Neuronal stem cell (in vitro differentiated cells): ENCODE results near the gene TPSB2.
"Not testable (repeated sequence)": the region's sequence is repeated elsewhere in the genome, so short reads cannot be mapped to it uniquely, and the experiment has no call there.

Experiments used
- DNase-seq: peaks from one replicate; pipeline ENCODE4 v3.0.0-alpha.2; 2013; ENCODE audit warnings: low spot score
- H2AFZ ChIP-seq: one replicate; pipeline ENCODE4 v1.6.1; 2013; ENCODE audit warnings: mild to moderate bottlenecking, low read length, inconsistent platforms
- H2AK5ac ChIP-seq: 2 replicates; pipeline ENCODE4 v1.6.1; 2013; ENCODE audit warnings: low read depth, mild to moderate bottlenecking, inconsistent platforms, low read length, moderate library complexity, mixed read lengths
- H2BK120ac ChIP-seq: 2 replicates; pipeline ENCODE4 v1.6.1; 2013; ENCODE audit warnings: low read depth, mild to moderate bottlenecking, inconsistent platforms, low read length, moderate library complexity, mixed read lengths
- H2BK12ac ChIP-seq: one replicate; pipeline ENCODE4 v1.6.1; 2013; ENCODE audit warnings: low read length, inconsistent platforms
- H2BK15ac ChIP-seq: 2 replicates; pipeline ENCODE4 v1.6.1; 2013; ENCODE audit warnings: mild to moderate bottlenecking, low read length, inconsistent platforms, mixed read lengths
- H2BK5ac ChIP-seq: one replicate; pipeline ENCODE4 v1.6.1; 2013; ENCODE audit warnings: inconsistent platforms, mild to moderate bottlenecking, low read length, moderate library complexity
- H3K14ac ChIP-seq: one replicate; pipeline ENCODE4 v1.6.1; 2013; ENCODE audit warnings: low read length, inconsistent platforms
- H3K18ac ChIP-seq: 2 replicates; pipeline ENCODE4 v1.6.1; 2013; ENCODE audit warnings: low read length, inconsistent platforms
- H3K23ac ChIP-seq: 2 replicates; pipeline ENCODE4 v1.6.1; 2013; ENCODE audit warnings: low read depth, mild to moderate bottlenecking, mixed read lengths, low read length, inconsistent platforms; ENCODE audit not compliant: poor library complexity
- H3K27ac ChIP-seq: replicated peaks from 3 replicates; pipeline ENCODE4 v1.5.1; 2013; ENCODE audit warnings: low read length, inconsistent platforms
- H3K27me3 ChIP-seq, 3 experiments: 2 replicates each; pipeline ENCODE4 v1.6.1; 2013; ENCODE audit warnings: low read length in 3 of 3, mild to moderate bottlenecking in 2 of 3, inconsistent platforms in 1 of 3, low read depth in 1 of 3, mixed read lengths in 1 of 3, moderate library complexity in 1 of 3; ENCODE audit not compliant: control insufficient read depth in 3 of 3, insufficient read depth in 3 of 3
- H3K36me3 ChIP-seq, 2 donors: replicated peaks in 1 of 2; 2 replicates each; pipeline ENCODE4 v1.6.1; 2013; ENCODE audit warnings: low read length in 2 of 2; ENCODE audit not compliant: control insufficient read depth in 2 of 2, insufficient read depth in 2 of 2
- H3K4ac ChIP-seq: 2 replicates; pipeline ENCODE4 v1.6.1; 2013; ENCODE audit warnings: inconsistent platforms, mild to moderate bottlenecking, low read length, moderate library complexity
- H3K4me1 ChIP-seq, 2 donors: 1 replicate in 1 of 2; 2 replicates in 1 of 2; pipeline ENCODE4 v1.6.1; 2013; ENCODE audit warnings: low read length in 2 of 2, low read depth in 1 of 2; ENCODE audit not compliant: control insufficient read depth in 2 of 2, insufficient read depth in 1 of 2
- H3K4me2 ChIP-seq: one replicate; pipeline ENCODE4 v1.6.1; 2013; ENCODE audit warnings: mild to moderate bottlenecking, low read length, inconsistent platforms; ENCODE audit not compliant: insufficient read depth, poor library complexity, severe bottlenecking
- H3K4me3 ChIP-seq, 2 donors: 2 replicates each; pipeline ENCODE4 v1.5.1; 2013; ENCODE audit warnings: low read length in 2 of 2, mild to moderate bottlenecking in 2 of 2, inconsistent platforms in 1 of 2, moderate library complexity in 1 of 2
- H3K79me1 ChIP-seq: one replicate; pipeline ENCODE4 v1.6.1; 2013; ENCODE audit warnings: low read depth, mild to moderate bottlenecking, inconsistent platforms, low read length, moderate library complexity
- H3K9ac ChIP-seq: one replicate; pipeline ENCODE4 v1.6.1; 2013; ENCODE audit warnings: mild to moderate bottlenecking, low read depth, low read length, inconsistent platforms; ENCODE audit not compliant: poor library complexity
- H3K9me3 ChIP-seq, 2 donors: replicated peaks in 1 of 2; 2 replicates each; pipeline versions ENCODE3 to v1.6.1; 2013; ENCODE audit warnings: low read length in 2 of 2, mild to moderate bottlenecking in 2 of 2, inconsistent platforms in 1 of 2, low read depth in 1 of 2, mixed read lengths in 1 of 2, moderate library complexity in 1 of 2; ENCODE audit not compliant: control insufficient read depth in 2 of 2, insufficient read depth in 1 of 2
- H4K8ac ChIP-seq: one replicate; pipeline ENCODE4 v1.6.1; 2013; ENCODE audit warnings: low read depth, mild to moderate bottlenecking, inconsistent platforms, low read length, moderate library complexity
- H4K91ac ChIP-seq: one replicate; pipeline ENCODE4 v1.6.1; 2013; ENCODE audit warnings: low read length, low read depth, mild to moderate bottlenecking, inconsistent platforms; ENCODE audit not compliant: poor library complexity
- WGBS, 2 donors: extraction: QIAGEN DNeasy Blood & Tissue Kit; methylation state at CpG; one replicate each; pipeline ENCODE4 v1.1.7; 2013; ENCODE audit warnings: missing lambda C conversion rate in 2 of 2, mixed read lengths in 1 of 2; ENCODE audit not compliant: insufficient read length in 2 of 2, insufficient replicate concordance in 1 of 2; ENCODE audit errors: extremely low coverage in 2 of 2; 5-methylcytosine and 5-hydroxymethylcytosine counted together

Gene TPSB2

DNA sequence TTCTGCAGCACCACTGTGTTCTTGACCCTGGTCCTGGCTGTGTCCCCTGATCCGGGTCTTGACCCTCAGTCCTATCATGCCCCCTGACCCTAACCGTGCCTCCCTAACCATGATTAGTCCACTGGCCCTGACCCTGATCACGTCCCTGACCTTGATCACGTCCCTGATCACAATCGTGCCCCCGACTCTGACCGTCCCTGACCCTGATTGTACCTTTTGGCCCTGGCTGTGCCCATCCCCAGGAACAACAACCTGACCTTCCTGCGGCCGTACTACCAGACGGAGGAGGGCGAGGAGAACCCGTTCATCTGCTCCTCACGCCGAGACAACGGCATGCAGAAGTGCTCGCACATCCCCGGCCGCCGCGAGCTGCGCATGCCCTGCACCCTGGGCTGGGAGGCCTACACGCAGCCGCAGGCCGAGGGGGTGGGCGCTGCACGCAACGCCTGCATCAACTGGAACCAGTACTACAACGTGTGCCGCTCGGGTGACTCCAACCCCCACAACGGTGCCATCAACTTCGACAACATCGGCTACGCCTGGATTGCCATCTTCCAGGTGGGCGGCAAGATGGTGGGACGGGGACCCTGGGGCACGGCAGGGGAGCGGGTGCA is 29.9 kb downstream of the TPSB2 start:
- Histone ChIP-seq H3K4me1 (peaks cover 0 to 9% of the 10 kb centered on the region in 2 donors), H2AFZ (no peak overlapping the region), H3K4me3 (no peak overlapping the region), H3K9ac (peak overlapping the region; percentile 63), H3K36me3 (peaks cover 0 to 23% of the 10 kb centered on the region in 2 donors), H3K4me2 (no peak overlapping the region), H3K23ac (peak overlapping the region; percentile 80), H3K27me3 (no peaks in the 10 kb centered on the region), H2BK15ac (no peak overlapping the region), H3K27ac (no peak overlapping the region), H2BK5ac (no peak overlapping the region), H3K4ac (no peak overlapping the region), H3K9me3 (no peaks in the 10 kb centered on the region), H3K18ac (no peak overlapping the region), H4K8ac (no peak overlapping the region), H3K14ac (peak overlapping the region; percentile 3), H3K79me1 (peaks cover 9% of the 10 kb centered on the region), H2AK5ac (no peak overlapping the region), H2BK120ac (no peak overlapping the region), H2BK12ac (peak overlapping the region; percentile 10), H4K91ac (no peak overlapping the region)
- no CpG with 5 or more reads among the region's 38 CpGs for WGBS, 2 donors
- DNase-seq, result no peak

DNA sequence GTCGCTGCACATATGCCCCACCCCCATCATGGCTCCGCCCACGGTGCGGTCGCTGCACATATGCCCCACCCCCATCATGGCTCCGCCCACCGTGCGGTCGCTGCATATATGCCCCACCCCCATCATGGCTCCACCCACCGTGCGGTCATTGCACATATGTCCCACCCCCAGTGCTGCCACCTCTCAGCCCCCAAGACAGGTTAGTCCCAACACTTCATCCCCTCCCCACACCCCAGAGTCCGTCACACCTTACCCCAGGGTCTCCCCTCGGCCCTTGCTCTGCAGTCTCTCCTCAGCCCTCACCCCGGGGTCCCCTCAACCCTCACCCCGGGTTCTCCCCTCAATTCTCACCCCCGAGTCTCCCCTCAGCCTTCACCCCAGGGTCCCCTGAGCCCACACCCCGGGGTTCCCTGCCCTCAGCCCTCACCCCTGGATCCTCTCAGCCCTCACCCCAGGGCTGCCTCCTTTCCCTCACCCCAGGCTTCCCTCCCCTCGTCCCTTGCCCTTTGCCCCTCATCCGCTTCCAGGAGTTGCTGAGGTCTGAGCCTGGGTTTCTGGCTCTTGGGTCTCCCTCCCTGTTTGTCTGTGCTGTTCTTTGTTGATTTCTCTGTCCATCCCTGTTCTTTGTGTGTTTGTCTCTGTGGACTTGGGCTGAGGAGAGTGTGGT is 30.5 kb downstream of the TPSB2 start:
- Histone ChIP-seq H3K27ac (no peak overlapping the region), H4K8ac (no peak overlapping the region), H3K14ac (no peak overlapping the region), H2AFZ (no peak overlapping the region), H3K9me3 (no peaks in the 10 kb centered on the region), H3K79me1 (peaks cover 11% of the 10 kb centered on the region), H3K23ac (peak overlapping the region; percentile 80), H3K36me3 (peaks cover 0 to 21% of the 10 kb centered on the region in 2 donors), H2BK120ac (no peak overlapping the region), H3K4me2 (no peak overlapping the region), H2AK5ac (no peak overlapping the region), H3K4ac (no peak overlapping the region), H3K4me1 (peaks cover 0 to 9% of the 10 kb centered on the region in 2 donors), H3K27me3 (no peaks in the 10 kb centered on the region), H3K4me3 (no peak overlapping the region), H4K91ac (no peak overlapping the region), H2BK5ac (no peak overlapping the region), H3K9ac (no peak overlapping the region), H2BK12ac (peak overlapping the region; percentile 10), H3K18ac (no peak overlapping the region), H2BK15ac (no peak overlapping the region)
- DNase-seq, result no peak
- WGBS, 2 donors, result no CpG with 5 or more reads among the region's 19 CpGs

DNA sequence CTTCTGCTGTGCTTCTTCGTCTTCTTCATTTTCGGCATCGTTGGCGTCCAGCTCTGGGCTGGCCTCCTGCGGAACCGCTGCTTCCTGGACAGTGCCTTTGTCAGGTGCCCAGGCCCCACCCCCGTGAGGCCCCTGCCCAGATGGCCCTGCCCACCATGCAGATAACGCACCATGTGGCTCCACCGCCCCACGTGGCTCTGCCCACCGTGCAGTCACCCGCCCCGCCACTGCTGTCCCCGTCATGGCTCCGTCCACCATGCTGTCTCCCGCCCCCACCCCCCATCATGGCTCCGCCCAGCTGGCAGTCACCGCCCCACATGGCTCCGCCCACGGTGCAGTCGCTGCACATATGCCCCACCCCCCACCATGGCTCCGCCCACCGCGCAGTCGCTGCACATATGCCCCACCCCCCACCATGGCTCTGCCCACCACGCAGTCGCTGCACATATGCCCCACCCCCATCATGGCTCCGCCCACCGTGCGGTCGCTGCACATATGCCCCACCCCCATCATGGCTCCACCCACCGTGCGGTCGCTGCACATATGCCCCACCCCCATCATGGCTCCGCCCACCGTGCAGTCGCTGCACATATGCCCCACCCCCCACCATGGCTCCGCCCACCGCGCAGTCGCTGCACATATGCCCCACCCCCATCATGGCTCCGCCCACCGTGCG is 31.2 kb downstream of the TPSB2 start:
- not testable (repeated sequence) for H2BK12ac ChIP-seq, H3K9me3 ChIP-seq, H3K14ac ChIP-seq, H3K4ac ChIP-seq, H3K4me2 ChIP-seq, H2BK15ac ChIP-seq, H2BK120ac ChIP-seq, H2AK5ac ChIP-seq, DNase-seq, H3K27me3 ChIP-seq, H3K9ac ChIP-seq, H2BK5ac ChIP-seq, H3K4me1 ChIP-seq, H2AFZ ChIP-seq, H3K27ac ChIP-seq
- Histone ChIP-seq H4K91ac (peak overlapping the region; percentile 72), H3K79me1 (peaks cover 13% of the 10 kb centered on the region), H3K23ac (peak overlapping the region; percentile 10), H4K8ac (peak overlapping the region; percentile 65), H3K18ac (peak overlapping the region; percentile 64), H3K4me3 (peak overlapping the region in 1 of 2 donors; percentile 16), H3K36me3 (peaks cover 0 to 21% of the 10 kb centered on the region in 2 donors)
- no CpG with 5 or more reads among the region's 44 CpGs for WGBS, 2 donors

DNA sequence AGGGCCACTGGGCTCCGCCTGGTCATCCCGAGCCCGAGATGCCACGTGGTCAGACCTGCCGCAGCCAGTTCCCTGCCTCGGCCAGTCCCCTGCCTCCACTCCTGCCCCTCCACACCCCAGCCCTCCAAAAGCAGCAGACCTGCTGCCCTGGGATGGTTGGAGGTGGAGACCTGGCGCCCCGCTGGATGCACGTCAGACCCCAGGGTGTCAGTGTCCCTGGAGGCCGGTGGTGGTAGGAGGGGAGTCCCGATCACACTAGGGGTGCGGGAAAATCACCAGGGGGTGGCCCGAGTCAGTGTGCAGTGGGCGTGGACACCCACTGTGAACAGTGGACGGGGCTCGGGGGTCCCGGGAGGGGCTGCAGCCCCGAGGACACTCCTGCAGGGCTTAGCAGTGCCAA is 31.8 kb downstream of the TPSB2 start:
- Histone ChIP-seq H3K4me2 (no peak overlapping the region), H3K18ac (no peak overlapping the region), H4K91ac (no peak overlapping the region)

More for the DNA sequence above, 31.8 kb downstream of the TPSB2 start:
- H3K36me3 ChIP-seq, result peaks cover 0 to 18% of the 10 kb centered on the region in 2 donors
- H2BK5ac ChIP-seq, result no peak overlapping the region
- H3K27me3 ChIP-seq, result no peaks in the 10 kb centered on the region
- no peak for DNase-seq
- peak overlapping the region in 1 of 2 donors; percentile 16 for H3K4me3 ChIP-seq
- H3K27ac ChIP-seq, result no peak overlapping the region
- H2AFZ ChIP-seq, result no peak overlapping the region
- peak overlapping the region; percentile 10 for H3K23ac ChIP-seq
- peaks cover 2 to 9% of the 10 kb centered on the region in 2 donors for H3K4me1 ChIP-seq
- no peak overlapping the region for H2AK5ac ChIP-seq
- WGBS, 2 donors, result no CpG with 5 or more reads among the region's 18 CpGs
- no peak overlapping the region for H2BK120ac ChIP-seq
- no peak overlapping the region for H2BK12ac ChIP-seq
- no peak overlapping the region for H2BK15ac ChIP-seq
- no peaks in the 10 kb centered on the region for H3K9me3 ChIP-seq
- H3K4ac ChIP-seq, result no peak overlapping the region
- no peak overlapping the region for H4K8ac ChIP-seq
- H3K79me1 ChIP-seq, result peaks cover 18% of the 10 kb centered on the region
- H3K14ac ChIP-seq, result no peak overlapping the region
- no peak overlapping the region for H3K9ac ChIP-seq
